Measurements from ENCODE around the gene COG5. TPM values are rescaled to one million over a fixed set of nuclear protein-coding genes. Genes with fewer than 3 reads are reported as not detected.

Gene COG5
- total and polyA plus RNA-seq, 8 donors, result 4.1 to 34.7 (median 26.5) TPM

- Histone ChIP-seq H3K9me3 (no peaks in the 10 kb centered on the region), H3K27me3 (no peaks in the 10 kb centered on the region), H3K4me1 (no peaks in the 10 kb centered on the region), H3K4me3 (no peak overlapping the region), H3K36me3 (peaks cover 0 to 4% (median 0%) of the 10 kb centered on the region in 3 donors), H3K27ac (no peak overlapping the region)
- WGBS, 2 donors, result 86 to 95% methylated on average over 1 of the region's 1 CpG
- DNase-seq (no peak), ATAC-seq (no peak), FAIRE-seq (no peak)
- TF ChIP-seq, protein P1, sequence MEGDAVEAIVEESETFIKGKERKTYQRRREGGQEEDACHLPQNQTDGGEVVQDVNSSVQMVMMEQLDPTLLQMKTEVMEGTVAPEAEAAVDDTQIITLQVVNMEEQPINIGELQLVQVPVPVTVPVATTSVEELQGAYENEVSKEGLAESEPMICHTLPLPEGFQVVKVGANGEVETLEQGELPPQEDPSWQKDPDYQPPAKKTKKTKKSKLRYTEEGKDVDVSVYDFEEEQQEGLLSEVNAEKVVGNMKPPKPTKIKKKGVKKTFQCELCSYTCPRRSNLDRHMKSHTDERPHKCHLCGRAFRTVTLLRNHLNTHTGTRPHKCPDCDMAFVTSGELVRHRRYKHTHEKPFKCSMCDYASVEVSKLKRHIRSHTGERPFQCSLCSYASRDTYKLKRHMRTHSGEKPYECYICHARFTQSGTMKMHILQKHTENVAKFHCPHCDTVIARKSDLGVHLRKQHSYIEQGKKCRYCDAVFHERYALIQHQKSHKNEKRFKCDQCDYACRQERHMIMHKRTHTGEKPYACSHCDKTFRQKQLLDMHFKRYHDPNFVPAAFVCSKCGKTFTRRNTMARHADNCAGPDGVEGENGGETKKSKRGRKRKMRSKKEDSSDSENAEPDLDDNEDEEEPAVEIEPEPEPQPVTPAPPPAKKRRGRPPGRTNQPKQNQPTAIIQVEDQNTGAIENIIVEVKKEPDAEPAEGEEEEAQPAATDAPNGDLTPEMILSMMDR (IDR thresholded peaks at IDR 0.05), result no peak
- intact Hi-C loops (cut with DNase I), result no loop called here
Measured at GRCh38 chr7:107313355-107313754, 250.4 kb downstream of the COG5 start.

DNA sequence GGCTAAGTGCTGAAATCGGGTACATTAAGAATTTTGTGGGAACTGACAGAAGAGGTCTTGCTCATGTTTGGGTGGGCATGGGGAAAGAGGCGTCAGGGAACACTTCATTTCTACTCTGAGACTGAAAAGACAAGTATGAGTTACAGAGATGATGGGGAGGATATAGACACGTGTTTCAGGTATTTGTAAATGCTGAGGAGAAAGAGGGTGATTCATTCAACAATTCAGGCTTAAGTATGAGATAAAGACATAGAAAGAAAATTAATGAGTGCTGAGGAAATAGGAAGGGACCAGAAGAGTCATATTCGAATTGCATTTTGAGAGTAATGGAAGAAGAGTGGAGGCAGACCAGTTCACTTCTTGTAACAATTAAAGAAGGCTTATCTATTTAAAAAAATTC lies 251.3 kb downstream of the COG5 start:
- no peak overlapping the region for H3K27ac ChIP-seq
- TF ChIP-seq, protein P1 (IDR thresholded peaks at IDR 0.05), result no peak
- intact Hi-C loops (cut with DNase I), result no loop called here
- H3K4me1 ChIP-seq, result no peaks in the 10 kb centered on the region
- peaks cover 0 to 4% (median 0%) of the 10 kb centered on the region in 3 donors for H3K36me3 ChIP-seq
- no peak for FAIRE-seq
- no peaks in the 10 kb centered on the region for H3K27me3 ChIP-seq
- DNase-seq, result no peak
- ATAC-seq, result no peak
- no peak overlapping the region for H3K4me3 ChIP-seq
- WGBS, 2 donors, result 85 to 91% methylated on average over 4 of the region's 4 CpGs
- no peaks in the 10 kb centered on the region for H3K9me3 ChIP-seq

DNA sequence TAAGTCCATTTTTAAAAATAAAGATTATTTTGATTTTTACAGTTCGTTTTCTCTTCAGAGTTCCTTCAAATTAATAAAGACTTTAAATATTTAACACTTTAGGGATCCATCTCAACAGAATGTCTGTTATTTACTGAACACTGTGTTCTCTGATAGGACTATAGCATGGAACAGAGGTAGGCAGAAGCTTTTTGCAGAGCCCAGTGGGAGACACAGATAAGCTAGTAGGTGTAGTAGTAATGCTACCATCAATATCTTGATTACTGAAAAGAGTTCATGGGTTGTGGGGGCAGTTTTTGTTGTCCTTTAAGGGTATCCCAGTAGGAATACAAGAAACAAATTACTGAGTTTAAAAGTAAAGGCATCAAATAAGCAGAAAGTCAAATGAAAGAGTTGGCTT lies 254.4 kb downstream of the COG5 start:
- ATAC-seq, result no peak
- TF ChIP-seq, protein P1 (IDR thresholded peaks at IDR 0.05), result no peak
- intact Hi-C loops (cut with DNase I), result no loop called here

GRCh38 chr7:107304636-107305035 lies 259.1 kb downstream of the COG5 start:
- DNase-seq, result no peak
- TF ChIP-seq, protein P1 (IDR thresholded peaks at IDR 0.05), result no peak
- Histone ChIP-seq H3K9me3 (no peaks in the 10 kb centered on the region), H3K4me3 (no peak overlapping the region), H3K27me3 (no peaks in the 10 kb centered on the region), H3K4me1 (no peaks in the 10 kb centered on the region), H3K36me3 (no peaks in the 10 kb centered on the region), H3K27ac (no peak overlapping the region)
- intact Hi-C loops (cut with DNase I), result no loop called here
- ATAC-seq, result no peak
- WGBS, 2 donors, result 70 to 75% methylated on average over 3 of the region's 3 CpGs
- no peak for FAIRE-seq

More for the DNA sequence above, 254.4 kb downstream of the COG5 start:
- DNase-seq, result no peak
- Histone ChIP-seq H3K4me3 (no peak overlapping the region), H3K27me3 (no peaks in the 10 kb centered on the region), H3K4me1 (no peaks in the 10 kb centered on the region), H3K36me3 (peaks cover 0 to 4% (median 0%) of the 10 kb centered on the region in 3 donors), H3K27ac (no peak overlapping the region), H3K9me3 (no peaks in the 10 kb centered on the region)
- WGBS, 2 donors, result 85 to 88% methylated on average over 1 of the region's 1 CpG
- FAIRE-seq, result no peak

DNA sequence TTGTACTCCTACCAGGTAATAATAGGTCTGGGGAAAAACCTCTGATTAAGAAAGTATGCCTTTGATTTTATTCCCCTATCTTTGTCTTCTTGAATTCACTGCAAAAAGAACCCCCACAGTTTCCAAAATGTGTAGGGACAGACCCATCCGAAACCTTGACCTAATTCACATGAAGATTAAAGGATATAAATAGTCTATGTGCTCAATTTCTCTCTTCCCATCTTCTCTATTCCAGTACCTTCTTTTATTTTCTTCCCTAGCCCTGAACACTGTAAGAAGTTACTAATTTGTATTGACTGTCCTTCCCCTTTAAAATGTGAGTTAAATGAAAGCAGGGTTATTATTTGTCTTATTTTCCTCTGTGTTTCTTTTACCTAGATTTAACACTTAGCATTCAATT lies 259.7 kb downstream of the COG5 start:
- intact Hi-C loops (cut with DNase I), result no loop called here
- TF ChIP-seq, protein P1 (IDR thresholded peaks at IDR 0.05), result no peak
- no peak for FAIRE-seq
- Histone ChIP-seq H3K4me1 (peaks cover 0 to 2% (median 0%) of the 10 kb centered on the region in 3 donors), H3K27ac (no peak overlapping the region), H3K9me3 (no peaks in the 10 kb centered on the region), H3K4me3 (no peak overlapping the region), H3K36me3 (no peaks in the 10 kb centered on the region), H3K27me3 (no peaks in the 10 kb centered on the region)
- no peak for ATAC-seq
- no peak for DNase-seq
- 89 to 92% methylated on average over 1 of the region's 1 CpG for WGBS, 2 donors
